A673 (cell line): Measurements from ENCODE around the gene CENPT. TPM values are rescaled to one million over a fixed set of nuclear protein-coding genes. Genes with fewer than 3 reads are reported as not detected.
A peak's percentile ranks its signal among the peaks of the same experiment; 100 is the strongest.
"Not testable (repeated sequence)": the region's sequence is repeated elsewhere in the genome, so short reads cannot be mapped to it uniquely, and the experiment has no call there.

Experiments
- BruUV-seq: library from RNA; stranded (reverse); fragments of 400-500 nt; replicated peaks from 2 replicates; lab custom pipeline; 2021; lab: Mats Ljungman, UMichigan
- CTCF ChIA-PET: fragments of 300-600 bp; sonication (Branson Sonifier 250); formaldehyde crosslinking; loops from one replicate; lab custom pipeline; 2022; ENCODE audit warnings: antibody characterized with exemption; lab: Charles Lee
- POLR2A ChIA-PET: fragments of 300-600 bp; sonication (Branson Sonifier 250); formaldehyde crosslinking; loops from one replicate; lab custom pipeline; 2022; ENCODE audit warnings: antibody characterized with exemption; ENCODE audit not compliant: low non-redundant PET; lab: Charles Lee
- DNase-seq: peaks from one replicate; pipeline ENCODE4 v3.0.0-alpha.2; 2015; ENCODE audit warnings: low spot score
- H3K27ac ChIP-seq: fragments of 200-600 bp; sonication (generic); 2 replicates; pipeline ENCODE4 v1.5.1; 2016; ENCODE audit warnings: mixed run types, low read depth, mild to moderate bottlenecking, mixed read lengths, antibody characterized with exemption, low read length; ENCODE audit not compliant: poor library complexity, severe bottlenecking
- H3K27me3 ChIP-seq: fragments of 200-600 bp; sonication (generic); replicated peaks from 2 replicates; pipeline ENCODE4 v1.6.1; 2017; ENCODE audit warnings: mixed run types, low read depth, mild to moderate bottlenecking, mixed read lengths, antibody characterized with exemption, low read length; ENCODE audit not compliant: insufficient read depth, poor library complexity
- H3K36me3 ChIP-seq: fragments of 200-600 bp; sonication (generic); 2 replicates; pipeline ENCODE4 v1.6.1; 2016; ENCODE audit warnings: mixed run types, mild to moderate bottlenecking, mixed read lengths, antibody characterized with exemption, low read length; ENCODE audit not compliant: insufficient read depth, poor library complexity, severe bottlenecking
- H3K4me1 ChIP-seq: fragments of 200-600 bp; sonication (generic); 2 replicates; pipeline ENCODE4 v1.6.1; 2017; ENCODE audit warnings: mixed run types, mild to moderate bottlenecking, mixed read lengths, antibody characterized with exemption, low read length; ENCODE audit not compliant: insufficient read depth, poor library complexity, severe bottlenecking
- H3K4me3 ChIP-seq: fragments of 200-600 bp; sonication (generic); 2 replicates; pipeline ENCODE4 v1.5.1; 2016; ENCODE audit warnings: low read depth, mixed run types, mild to moderate bottlenecking, mixed read lengths, low read length; ENCODE audit not compliant: poor library complexity, severe bottlenecking
- H3K9me3 ChIP-seq: fragments of 200-600 bp; sonication (generic); 2 replicates; pipeline ENCODE4 v1.6.1; 2016; ENCODE audit warnings: mixed run types, low read depth, mild to moderate bottlenecking, mixed read lengths, antibody characterized with exemption, low read length; ENCODE audit not compliant: poor library complexity, severe bottlenecking
- EZH2 ChIP-seq: fragments of 200-600 bp; sonication (generic); IDR thresholded peaks from 2 replicates; pipeline ENCODE4 v1.6.1; 2017; ENCODE audit warnings: borderline replicate concordance, low read depth, mild to moderate bottlenecking, mixed read lengths, antibody characterized with exemption, low read length; ENCODE audit not compliant: poor library complexity, severe bottlenecking
- intact Hi-C: fragments of 100-400 bp; cut with micrococcal nuclease; formaldehyde crosslinking; loops from one replicate; pipeline ENCODE4 v1.10.0; 2022; ENCODE audit not compliant: unreplicated experiment
- total RNA-seq: library from RNA; stranded (reverse); gene quantifications from 2 replicates; pipeline ENCODE4 v1.2.3, GENCODE V29; 2021
- TF ChIP-seq, protein P1 (sequence below): fragments of 300-800, 200-600 bp; sonication (generic); conservative IDR thresholded peaks from 2 replicates; pipeline ENCODE4 v1.5.1; 2017; ENCODE audit warnings: low read depth, mild to moderate bottlenecking, antibody characterized with exemption, low read length, moderate library complexity, mixed read lengths

CENPT gene
- total RNA-seq, 1 experiment from 2014 or later, result 52.9 TPM

- no peaks in the 10 kb centered on the region for H3K27me3 ChIP-seq
- ChIA-PET CTCF (no interaction called here), POLR2A (no interaction called here)
- H3K4me1 ChIP-seq, result peaks cover 29% of the 10 kb centered on the region
- peak within 1 kb of the TSS; percentile 99 for H3K27ac ChIP-seq
- H3K36me3 ChIP-seq, result no peaks in the 10 kb centered on the region
- BruUV-seq, result no TSS peak
- H3K9me3 ChIP-seq, result no peaks in the 10 kb centered on the region
- intact Hi-C loops, result no loop called here
- DNase-seq, result peak; percentile 98
- TF ChIP-seq EZH2, result no peak
- TF ChIP-seq, protein P1, sequence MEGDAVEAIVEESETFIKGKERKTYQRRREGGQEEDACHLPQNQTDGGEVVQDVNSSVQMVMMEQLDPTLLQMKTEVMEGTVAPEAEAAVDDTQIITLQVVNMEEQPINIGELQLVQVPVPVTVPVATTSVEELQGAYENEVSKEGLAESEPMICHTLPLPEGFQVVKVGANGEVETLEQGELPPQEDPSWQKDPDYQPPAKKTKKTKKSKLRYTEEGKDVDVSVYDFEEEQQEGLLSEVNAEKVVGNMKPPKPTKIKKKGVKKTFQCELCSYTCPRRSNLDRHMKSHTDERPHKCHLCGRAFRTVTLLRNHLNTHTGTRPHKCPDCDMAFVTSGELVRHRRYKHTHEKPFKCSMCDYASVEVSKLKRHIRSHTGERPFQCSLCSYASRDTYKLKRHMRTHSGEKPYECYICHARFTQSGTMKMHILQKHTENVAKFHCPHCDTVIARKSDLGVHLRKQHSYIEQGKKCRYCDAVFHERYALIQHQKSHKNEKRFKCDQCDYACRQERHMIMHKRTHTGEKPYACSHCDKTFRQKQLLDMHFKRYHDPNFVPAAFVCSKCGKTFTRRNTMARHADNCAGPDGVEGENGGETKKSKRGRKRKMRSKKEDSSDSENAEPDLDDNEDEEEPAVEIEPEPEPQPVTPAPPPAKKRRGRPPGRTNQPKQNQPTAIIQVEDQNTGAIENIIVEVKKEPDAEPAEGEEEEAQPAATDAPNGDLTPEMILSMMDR, result peak; percentile 85
- H3K4me3 ChIP-seq, result peak within 1 kb of the TSS; percentile 89
These were observed 5.5 kb downstream of the CENPT start, which contains the start of gene THAP11 for GRCh38 chr16:67841816-67842508. Gene THAP11 (plus strand): TSS chr16:67842320. CDS start chr16:67842555, 235 bp downstream.

- Histone ChIP-seq H3K36me3 (no peaks in the 10 kb centered on the region), H3K4me3 (peak overlapping the region; percentile 89), H3K9me3 (no peaks in the 10 kb centered on the region), H3K27me3 (no peaks in the 10 kb centered on the region), H3K4me1 (peaks cover 29% of the 10 kb centered on the region), H3K27ac (peak overlapping the region; percentile 99)
- no TSS peak for BruUV-seq
- POLR2A ChIA-PET, result no interaction called here
- CTCF ChIA-PET, result no interaction called here
- intact Hi-C loops, result no loop called here
- DNase-seq, result peak; percentile 33
- TF ChIP-seq, protein P1, result no peak
- TF ChIP-seq EZH2, result no peak
These were observed 6.2 kb downstream of the CENPT start for GRCh38 chr16:67841198-67841815.

DNA sequence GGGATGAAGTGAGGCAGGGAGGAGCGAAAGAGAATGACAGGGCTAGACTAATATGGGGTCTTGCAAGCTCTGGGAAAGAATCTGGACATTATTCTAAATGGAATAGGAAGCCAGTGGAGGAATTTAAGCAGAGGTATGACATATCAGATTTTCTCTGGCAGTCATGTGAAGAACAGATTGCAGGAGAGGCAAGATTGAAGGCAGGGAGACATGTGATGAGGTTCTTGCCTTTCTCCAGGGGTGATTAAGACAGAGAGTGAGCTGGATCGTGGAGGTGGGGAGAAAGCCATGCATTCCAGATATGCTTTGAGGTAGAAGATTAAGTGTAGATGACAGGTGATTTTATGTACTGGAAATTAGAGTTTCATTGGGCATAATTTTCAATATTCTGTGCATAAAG lies 9.7 kb downstream of the CENPT start:
- TF ChIP-seq EZH2, result no peak
- TF ChIP-seq, protein P1, result no peak
- Histone ChIP-seq H3K9me3 (no peaks in the 10 kb centered on the region), H3K27me3 (no peaks in the 10 kb centered on the region), H3K27ac (no peak overlapping the region), H3K4me1 (peaks cover 6% of the 10 kb centered on the region), H3K4me3 (no peak overlapping the region), H3K36me3 (no peaks in the 10 kb centered on the region)
- DNase-seq, result no peak
- intact Hi-C loops, result no loop called here
- ChIA-PET POLR2A (no interaction called here), CTCF (interaction anchor here (0.7 kb wide), 1 partner anchor 129 kb away, joined by 3 read pairs; no protein-coding TSS in a partner anchor)
- BruUV-seq, result no TSS peak

- CTCF ChIA-PET, result interaction anchor here (0.7 kb wide), 1 partner anchor 21 kb away, joined by 4 read pairs; no protein-coding TSS in a partner anchor
- DNase-seq, POLR2A ChIA-PET, H3K36me3 ChIP-seq, H3K4me3 ChIP-seq, intact Hi-C loops, BruUV-seq, H3K9me3 ChIP-seq, H3K27me3 ChIP-seq, H3K27ac ChIP-seq, H3K4me1 ChIP-seq: not testable (repeated sequence)
These were observed 10.3 kb downstream of the CENPT start for GRCh38 chr16:67837190-67837589.
